SJSA1 (cell line): ENCODE results near the gene MATCAP1. TPM values are rescaled to one million over a fixed set of nuclear protein-coding genes. Genes with fewer than 3 reads are reported as not detected.
A peak's percentile ranks its signal among the peaks of the same experiment; 100 is the strongest.

Source experiments
- DNase-seq, 2 experiments: peaks; one replicate each; pipeline ENCODE4 v3.0.0-alpha.2; 2015 to 2020; ENCODE audit warnings: low spot score in 2 of 2, low read depth in 1 of 2
- H3K27ac ChIP-seq: fragments of 250-450 bp; sonication (Bioruptor Pico); 2 replicates; pipeline ENCODE4 v1.5.1; 2020; ENCODE audit warnings: mild to moderate bottlenecking, moderate library complexity
- H3K27me3 ChIP-seq: fragments of 250-450 bp; sonication (Bioruptor Pico); replicated peaks from 2 replicates; pipeline ENCODE4 v1.5.1; 2020; ENCODE audit warnings: mild to moderate bottlenecking, moderate library complexity
- H3K36me3 ChIP-seq: fragments of 250-450 bp; sonication (Bioruptor Pico); 2 replicates; pipeline ENCODE4 v1.5.1; 2020; ENCODE audit warnings: mild to moderate bottlenecking
- H3K4me1 ChIP-seq: fragments of 250-450 bp; sonication (Bioruptor Pico); replicated peaks from 2 replicates; pipeline ENCODE4 v1.6.1; 2021; ENCODE audit warnings: mild to moderate bottlenecking
- H3K4me3 ChIP-seq: fragments of 250-450 bp; sonication (Bioruptor Pico); 2 replicates; pipeline ENCODE4 v1.5.1; 2020; ENCODE audit warnings: mild to moderate bottlenecking
- H3K9me3 ChIP-seq: fragments of 250-450 bp; sonication (Bioruptor Pico); replicated peaks from 2 replicates; pipeline ENCODE4 v1.5.1; 2020; ENCODE audit warnings: mild to moderate bottlenecking
- total RNA-seq: library from RNA; depleted of rRNA; stranded (reverse); fragments of >200 nt; shearing (Covaris generic); gene quantifications from 2 replicates; pipeline ENCODE4 v1.2.3, GENCODE V29; 2014

Gene MATCAP1
- total RNA-seq, 1 experiment from 2014 or later, result 11.3 TPM

- no peak overlapping the region for H3K27ac ChIP-seq
- no peaks in the 10 kb centered on the region for H3K9me3 ChIP-seq
- peaks cover 7% of the 10 kb centered on the region; the same call in 1 of the 2 replicates for H3K36me3 ChIP-seq
- H3K4me3 ChIP-seq, result no peak overlapping the region
- no peaks in the 10 kb centered on the region for H3K27me3 ChIP-seq
- peaks cover 28% of the 10 kb centered on the region for H3K4me1 ChIP-seq
- DNase-seq, result no peak
Measured at GRCh38 chr16:67156143-67156844, 27.5 kb downstream of the MATCAP1 start.

GRCh38 chr16:67155295-67156142 is 28.2 kb downstream of the MATCAP1 start:
- no peaks in the 10 kb centered on the region for H3K9me3 ChIP-seq
- H3K27ac ChIP-seq, result no peak overlapping the region
- DNase-seq, result peak; percentile 59 to 70
- H3K4me3 ChIP-seq, result no peak overlapping the region
- peaks cover 12% of the 10 kb centered on the region; the same call in 1 of the 2 replicates for H3K36me3 ChIP-seq
- H3K4me1 ChIP-seq, result peaks cover 31% of the 10 kb centered on the region
- no peaks in the 10 kb centered on the region for H3K27me3 ChIP-seq

GRCh38 chr16:67154578-67155294 is 29.0 kb downstream of the MATCAP1 start:
- peaks cover 33% of the 10 kb centered on the region for H3K4me1 ChIP-seq
- no peak overlapping the region for H3K4me3 ChIP-seq

GRCh38 chr16:67151431-67152097 is 32.2 kb downstream of the MATCAP1 start:
- H3K36me3 ChIP-seq, result peaks cover 48% of the 10 kb centered on the region
- H3K9me3 ChIP-seq, result peaks cover 10% of the 10 kb centered on the region
- DNase-seq, result no peak
- H3K27me3 ChIP-seq, result no peaks in the 10 kb centered on the region
- peak overlapping the region; percentile 70; the same call in 1 of the 2 replicates for H3K4me3 ChIP-seq
- H3K4me1 ChIP-seq, result peaks cover 32% of the 10 kb centered on the region
- peak overlapping the region; percentile 83; the same call in 1 of the 2 replicates for H3K27ac ChIP-seq

More at GRCh38 chr16:67154578-67155294, 29.0 kb downstream of the MATCAP1 start:
- Histone ChIP-seq H3K27ac (no peak overlapping the region), H3K9me3 (peaks cover 4% of the 10 kb centered on the region), H3K27me3 (no peaks in the 10 kb centered on the region), H3K36me3 (peaks cover 20% of the 10 kb centered on the region)
- DNase-seq, result no peak

- peak within 1 kb of the TSS; percentile 83 for H3K27ac ChIP-seq
- H3K27me3 ChIP-seq, result no peaks in the 10 kb centered on the region
- peaks cover 10% of the 10 kb centered on the region for H3K9me3 ChIP-seq
- H3K4me1 ChIP-seq, result peaks cover 32% of the 10 kb centered on the region
- peaks cover 55% of the 10 kb centered on the region for H3K36me3 ChIP-seq
- DNase-seq, result peak; percentile 85 to 90
- peak within 1 kb of the TSS; percentile 70 for H3K4me3 ChIP-seq
Measured at GRCh38 chr16:67150833-67151396, 32.8 kb downstream of the MATCAP1 start, which contains the start of gene B3GNT9. Gene B3GNT9 (minus strand): TSS chr16:67150998. CDS start chr16:67150485, 513 bp downstream.

GRCh38 chr16:67150047-67150832 is 33.5 kb downstream of the MATCAP1 start:
- H3K36me3 ChIP-seq, result peaks cover 61% of the 10 kb centered on the region
- H3K4me1 ChIP-seq, result peaks cover 28% of the 10 kb centered on the region
- H3K4me3 ChIP-seq, result peak overlapping the region; percentile 70
- DNase-seq, result peak; percentile 71 to 78
- H3K9me3 ChIP-seq, result peaks cover 10% of the 10 kb centered on the region
- peak overlapping the region; percentile 83 for H3K27ac ChIP-seq
- H3K27me3 ChIP-seq, result no peaks in the 10 kb centered on the region

GRCh38 chr16:67149276-67150046 is 34.3 kb downstream of the MATCAP1 start:
- Histone ChIP-seq H3K36me3 (peaks cover 67% of the 10 kb centered on the region), H3K4me1 (peaks cover 25% of the 10 kb centered on the region), H3K4me3 (peak overlapping the region; percentile 70; the same call in 1 of the 2 replicates), H3K9me3 (peaks cover 10% of the 10 kb centered on the region), H3K27ac (no peak overlapping the region), H3K27me3 (no peaks in the 10 kb centered on the region)
- DNase-seq, result no peak

GRCh38 chr16:67148656-67149275 is 35.0 kb downstream of the MATCAP1 start:
- peaks cover 10% of the 10 kb centered on the region for H3K9me3 ChIP-seq
- no peak overlapping the region for H3K4me3 ChIP-seq
- peaks cover 71% of the 10 kb centered on the region for H3K36me3 ChIP-seq
- DNase-seq, result no peak
- peaks cover 25% of the 10 kb centered on the region for H3K4me1 ChIP-seq
- H3K27me3 ChIP-seq, result no peaks in the 10 kb centered on the region
- H3K27ac ChIP-seq, result no peak overlapping the region

GRCh38 chr16:67148221-67148620 is 35.5 kb downstream of the MATCAP1 start:
- Histone ChIP-seq H3K4me3 (no peak overlapping the region), H3K9me3 (peaks cover 10% of the 10 kb centered on the region), H3K27me3 (no peaks in the 10 kb centered on the region), H3K36me3 (peaks cover 75% of the 10 kb centered on the region), H3K27ac (no peak overlapping the region), H3K4me1 (peaks cover 25% of the 10 kb centered on the region)
- no peak for DNase-seq

GRCh38 chr16:67147437-67148140 is 36.2 kb downstream of the MATCAP1 start:
- H3K27ac ChIP-seq, result no peak overlapping the region

More at GRCh38 chr16:67147437-67148140, 36.2 kb downstream of the MATCAP1 start:
- no peak overlapping the region for H3K4me3 ChIP-seq
- H3K27me3 ChIP-seq, result no peaks in the 10 kb centered on the region
- no peak for DNase-seq
- H3K36me3 ChIP-seq, result peaks cover 82% of the 10 kb centered on the region
- H3K4me1 ChIP-seq, result peaks cover 25% of the 10 kb centered on the region
- H3K9me3 ChIP-seq, result peaks cover 10% of the 10 kb centered on the region
